Bladder microvascular endothelial cell (primary cell): Measurements from ENCODE around the gene PIP5KL1. TPM values are rescaled to one million over a fixed set of nuclear protein-coding genes. Genes with fewer than 3 reads are reported as not detected.

Experiments
- total RNA-seq: library from RNA; depleted of rRNA; stranded (reverse); fragments of >200 nt; gene quantifications from 2 replicates; pipeline ENCODE4 v1.2.3, GENCODE V29; 2014

Gene PIP5KL1
- total RNA-seq, result 0.44 and 0.97 TPM in 2 replicates

DNA sequence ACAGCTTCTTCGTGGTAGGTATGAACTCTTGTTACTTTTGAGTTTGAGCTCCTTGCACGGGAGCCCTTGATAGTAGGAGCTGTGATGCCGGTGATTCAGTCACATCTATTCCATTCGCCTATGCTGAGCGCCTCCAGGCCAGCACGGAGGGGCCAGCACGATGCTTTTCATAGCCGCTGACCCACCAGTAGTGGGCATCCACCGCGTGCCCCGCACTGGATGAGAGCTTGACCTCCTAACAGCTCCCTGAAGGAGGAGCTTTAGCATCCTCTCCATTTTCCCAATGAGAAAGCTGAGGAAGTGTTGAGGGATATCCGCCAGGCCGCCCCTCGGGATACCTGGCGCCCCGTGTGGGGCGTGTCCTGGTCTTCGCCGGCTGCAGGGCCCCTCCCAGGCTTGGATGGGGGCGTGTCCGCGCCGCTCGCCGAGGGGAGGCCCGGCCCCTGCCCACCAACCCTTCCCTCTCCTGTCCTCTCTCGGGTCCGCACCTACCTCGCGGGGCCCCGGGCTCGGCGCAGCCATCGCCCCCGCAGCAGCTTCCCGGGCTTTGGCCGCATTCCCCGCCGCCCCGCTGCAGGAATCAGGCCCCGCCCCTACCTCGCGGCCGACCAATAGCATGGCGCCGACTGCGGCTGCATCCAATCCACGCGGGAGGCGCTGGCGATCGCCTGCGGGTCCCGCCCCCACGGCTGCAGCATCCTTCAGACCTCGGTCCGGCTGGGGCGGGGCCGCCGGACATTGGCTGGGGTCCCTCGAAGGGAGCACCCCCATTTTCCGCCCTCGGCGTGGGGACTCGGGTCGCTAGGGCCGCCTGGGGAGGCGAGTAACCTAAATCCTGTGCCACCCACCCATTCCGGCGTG lies at the start of gene PIP5KL1:
PIP5KL1 (minus strand) TSS at position 547 of the 861 bp plus-strand sequence; CDS start at position 522, 25 bp downstream.

GRCh38 chr9:127937388-127938297 lies 7.1 kb upstream of the PIP5KL1 start, which contains the start of gene DPM2:
DPM2 (minus strand) TSS chr9:127937854; CDS start chr9:127937820, 34 bp downstream.

DNA sequence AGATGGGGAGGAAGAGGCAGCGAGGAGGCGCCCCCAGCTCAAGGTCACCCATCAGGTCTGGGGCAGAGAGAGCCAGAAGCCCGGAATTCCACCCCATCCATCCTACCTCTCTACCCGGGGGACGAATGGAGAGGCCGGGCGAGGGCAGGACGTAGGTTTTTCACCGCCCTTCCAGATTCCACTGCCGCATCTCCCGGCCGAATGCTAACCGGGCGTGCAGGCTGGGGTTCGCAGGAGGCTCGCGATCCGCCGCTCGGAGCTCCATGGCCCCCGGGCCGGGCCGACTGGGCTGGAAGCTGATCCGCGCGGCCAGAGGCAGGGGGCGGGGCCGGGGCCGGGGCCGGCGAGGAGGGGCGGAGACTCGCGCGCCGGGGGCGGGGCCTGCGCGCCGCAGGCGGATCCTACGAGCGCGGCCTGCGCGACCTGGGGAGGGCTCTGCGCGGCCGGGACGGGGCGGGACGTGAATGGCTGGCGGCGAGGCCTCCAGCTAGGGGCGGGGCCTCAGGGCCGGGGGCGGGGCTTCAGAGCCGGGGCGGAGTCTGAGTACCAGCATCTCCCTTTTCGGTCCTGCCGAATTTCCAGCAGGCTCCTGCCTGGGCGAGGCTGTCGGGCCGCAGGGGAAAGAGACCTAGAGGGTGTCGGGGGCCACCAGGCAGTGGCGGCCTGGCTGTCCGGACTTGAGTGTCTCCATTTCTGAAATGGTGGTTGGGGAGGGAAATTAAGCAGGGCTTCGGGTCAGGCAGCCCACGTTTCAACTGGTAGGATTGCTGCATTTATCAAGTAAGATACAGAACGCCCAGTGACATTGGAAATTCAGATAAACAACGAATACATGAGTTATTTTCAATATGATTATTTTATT lies 13.6 kb downstream of the PIP5KL1 start, which contains the start of gene ST6GALNAC4:
ST6GALNAC4 (minus strand) TSS at position 322 of the 862 bp plus-strand sequence. CDS start 622 bp downstream, outside the sequence.

GRCh38 chr9:127899128-127899943 lies 31.2 kb downstream of the PIP5KL1 start, which contains the start of gene ST6GALNAC6:
ST6GALNAC6 (minus strand) TSS chr9:127899603; CDS start chr9:127897981, 1,622 bp downstream.

DNA sequence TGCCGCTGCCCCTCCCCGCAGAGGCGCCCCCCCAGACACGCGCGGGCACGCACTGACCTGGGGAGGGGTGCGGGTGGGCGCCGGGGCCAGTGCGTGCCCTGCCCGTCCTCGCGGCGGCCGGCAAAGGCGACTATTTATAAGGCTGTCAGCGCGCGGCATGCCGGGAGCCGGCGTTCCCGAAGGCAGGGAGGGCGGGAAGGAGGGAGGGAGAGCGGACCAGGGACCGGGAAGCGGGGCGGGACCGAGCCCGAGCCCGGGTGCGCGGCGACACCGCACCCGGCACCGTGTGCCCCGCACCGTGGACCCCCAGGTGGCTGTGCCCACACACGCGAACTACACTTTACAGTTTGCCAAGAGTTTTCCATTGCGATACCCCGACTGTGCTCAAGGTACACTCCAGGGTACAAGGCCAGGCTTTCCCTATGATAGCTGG lies 53.0 kb downstream of the PIP5KL1 start, which contains the start of gene AK1:
AK1 (minus strand) TSS at position 110 of the 433 bp plus-strand sequence. CDS start 3,058 bp downstream, outside the sequence.

Other genes with a start within 250 kb of the PIP5KL1 start
- not detected in 2 replicates for gene CFAP157, start 223.8 kb downstream of the PIP5KL1 start, total RNA-seq
- 36.3 and 39.8 TPM in 2 replicates for gene PTRH1, start 215.1 kb downstream of the PIP5KL1 start, total RNA-seq
- gene TTC16, start 214.7 kb downstream of the PIP5KL1 start, total RNA-seq, result not detected in 2 replicates
- gene TOR2A, start 195.5 kb downstream of the PIP5KL1 start, total RNA-seq, result 8.1 and 8.6 TPM in 2 replicates
- gene SH2D3C, start 152.1 kb downstream of the PIP5KL1 start, total RNA-seq, result 43.5 and 83.7 TPM in 2 replicates
- gene CDK9, start 144.7 kb downstream of the PIP5KL1 start, total RNA-seq, result 80.5 and 104 TPM in 2 replicates
- 66.7 and 94.3 TPM in 2 replicates for gene FPGS, start 127.9 kb downstream of the PIP5KL1 start, total RNA-seq
- 76.9 and 295 TPM in 2 replicates for gene ENG, start 76.1 kb downstream of the PIP5KL1 start, total RNA-seq
- gene AK1, start 53.1 kb downstream of the PIP5KL1 start, total RNA-seq, result 30.6 and 54.9 TPM in 2 replicates
- 29.6 and 29.8 TPM in 2 replicates for gene ST6GALNAC6, start 31.2 kb downstream of the PIP5KL1 start, total RNA-seq
- 28.8 and 32.0 TPM in 2 replicates for gene ST6GALNAC4, start 13.7 kb downstream of the PIP5KL1 start, total RNA-seq
- gene DPM2, start 7.1 kb upstream of the PIP5KL1 start, total RNA-seq, result 6.2 and 14.2 TPM in 2 replicates
- gene EEIG1, start 50.2 kb upstream of the PIP5KL1 start, total RNA-seq, result 1.1 and 20.5 TPM in 2 replicates
- 9.1 and 11.9 TPM in 2 replicates for gene NAIF1, start 136.5 kb upstream of the PIP5KL1 start, total RNA-seq
- 20.1 and 53.8 TPM in 2 replicates for gene SLC25A25, start 137.5 kb upstream of the PIP5KL1 start, total RNA-seq
- gene PTGES2, start 197.0 kb upstream of the PIP5KL1 start, total RNA-seq, result 63.5 and 105 TPM in 2 replicates
- not detected in 2 replicates for gene LCN2, start 218.7 kb upstream of the PIP5KL1 start, total RNA-seq
- 19.4 and 20.4 TPM in 2 replicates for gene BBLN, start 229.5 kb upstream of the PIP5KL1 start, total RNA-seq